K562 (cell line): ENCODE measurements around the gene PRRT1. TPM values are rescaled to one million over a fixed set of nuclear protein-coding genes. Genes with fewer than 3 reads are reported as not detected.

Source experiments
- CHD4 ChIP-seq: fragments of 200-600 bp; sonication (generic); IDR thresholded peaks from 3 replicates; pipeline ENCODE4 v1.6.1; 2012; ENCODE audit warnings: low read depth, mild to moderate bottlenecking, mixed read lengths, low read length, inconsistent platforms; ENCODE audit not compliant: insufficient read depth, insufficient replicate concordance, poor library complexity, severe bottlenecking
- CREB1 ChIP-seq, 2 experiments: sonication (generic) in 1 of 2; formaldehyde crosslinking in 1 of 2; IDR thresholded peaks; 2 replicates each; pipeline versions ENCODE4 v1.6.1 to v1.8.0; 2012 to 2022; ENCODE audit warnings: inconsistent platforms in 1 of 2, mild to moderate bottlenecking in 1 of 2, missing genetic modification reagents in 1 of 2, moderate library complexity in 1 of 2
- EP300 ChIP-seq: IDR thresholded peaks from 2 replicates; pipeline ENCODE4 v1.6.1; 2012; ENCODE audit warnings: low read length, improper control_type of control experiment
- ETV6 ChIP-seq, 3 experiments: fragments of 150-350 bp in 1 of 3; sonication (generic) in 1 of 3; formaldehyde crosslinking in 1 of 3; IDR thresholded peaks; 2 replicates each; pipeline versions ENCODE4 v1.6.1 to v1.8.0; 2014 to 2022; ENCODE audit warnings: borderline replicate concordance in 2 of 3, low read depth in 2 of 3, antibody characterized with exemption in 1 of 3, low read length in 1 of 3, mild to moderate bottlenecking in 1 of 3, missing genetic modification reagents in 1 of 3
- KHSRP ChIP-seq: fragments of 450-650 bp; IDR thresholded peaks from 2 replicates; pipeline ENCODE4 v1.6.1; 2017
- KLF13 ChIP-seq: fragments of 450-650 bp; IDR thresholded peaks from 2 replicates; pipeline ENCODE4 v1.6.1; 2016; ENCODE audit warnings: missing genetic modification characterization, low read depth, mild to moderate bottlenecking, missing compliant biosample characterization, moderate library complexity, borderline replicate concordance
- NR2C1 ChIP-seq, 2 experiments: fragments of 450-650 bp; IDR thresholded peaks; 2 replicates each; pipeline ENCODE4 v1.6.1; 2017; ENCODE audit warnings: mild to moderate bottlenecking in 2 of 2, antibody characterized with exemption in 1 of 2, inconsistent platforms in 1 of 2, missing compliant biosample characterization in 1 of 2, missing genetic modification characterization in 1 of 2
- POU5F1 ChIP-seq: fragments of 150-350 bp; IDR thresholded peaks from 2 replicates; pipeline ENCODE4 v1.6.1; 2014; ENCODE audit warnings: borderline replicate concordance, low read length, low read depth, mild to moderate bottlenecking; ENCODE audit not compliant: partially characterized antibody
- RBM25 ChIP-seq: fragments of 200-400 bp; formaldehyde crosslinking; IDR thresholded peaks from 2 replicates; pipeline ENCODE4 v1.6.1; 2018; ENCODE audit warnings: low read length, low read depth, moderate library complexity; ENCODE audit not compliant: severe bottlenecking
- RCOR1 ChIP-seq, 2 experiments: IDR thresholded peaks; 2 replicates each; pipeline ENCODE4 v1.6.1; 2012; ENCODE audit warnings: low read depth in 2 of 2, low read length in 2 of 2, borderline replicate concordance in 1 of 2, improper control_type of control experiment in 1 of 2
- STAT5B ChIP-seq: fragments of 250-450 bp; sonication (Bioruptor Pico); IDR thresholded peaks from 2 replicates; pipeline ENCODE4 v1.8.0; 2021; ENCODE audit warnings: mild to moderate bottlenecking, inconsistent platforms
- TRIM28 ChIP-seq: fragments of 450-650 bp; IDR thresholded peaks from 2 replicates; pipeline ENCODE4 v1.6.1; 2017
- ZNF12 ChIP-seq: sonication (generic); formaldehyde crosslinking; IDR thresholded peaks from 2 replicates; pipeline ENCODE4 v1.4.0; 2020; ENCODE audit warnings: mild to moderate bottlenecking, missing genetic modification reagents
- ZNF347 ChIP-seq: fragments of 450-650 bp; formaldehyde crosslinking; IDR thresholded peaks from 2 replicates; pipeline ENCODE4 v1.4.0; 2020; ENCODE audit warnings: low read depth, mild to moderate bottlenecking, moderate library complexity
- polyA plus RNA-seq, 8 experiments: library from polyadenylated mRNA; depleted of rRNA in 4 of 8; stranded (reverse) in 5 of 8; unstranded in 3 of 8; fragments of >200 nt; fragmentation: Nextera tagmentation in 2 of 8; fragmentation: Illumina TruSeq in 1 of 8; extraction: Ambion mirVana in 2 of 8; extraction: Trizol in 1 of 8; gene quantifications; 2 replicates each; pipeline versions ENCODE4 v1.2.1 to v1.2.3, GENCODE V29; 2011 to 2014; ENCODE audit warnings: inconsistent platforms in 1 of 8, missing spikeins in 1 of 8
- total RNA-seq, 7 experiments: library from RNA; depleted of rRNA in 6 of 7; stranded (reverse); fragments of >200 nt in 6 of 7; fragmentation: Illumina TruSeq in 2 of 7; extraction: Trizol in 2 of 7; gene quantifications; 2 replicates each; pipeline versions ENCODE4 v1.2.1 to v1.2.3, GENCODE V29; 2011 to 2021; ENCODE audit warnings: low replicate concordance in 1 of 7
- TF ChIP-seq, protein P1 (sequence below): IDR thresholded peaks from 2 replicates; pipeline ENCODE4 v1.6.1; 2014; ENCODE audit warnings: antibody characterized with exemption
- TF ChIP-seq, protein P2 (sequence below): fragments of 450-650 bp; IDR thresholded peaks from 2 replicates; pipeline ENCODE4 v1.6.1; 2016; ENCODE audit warnings: mild to moderate bottlenecking
- TF ChIP-seq, protein P3 (sequence below): sonication (generic); formaldehyde crosslinking; IDR thresholded peaks from 2 replicates; pipeline ENCODE4 v1.8.0; 2023; ENCODE audit warnings: mild to moderate bottlenecking, missing genetic modification reagents

Gene PRRT1
- total and polyA plus RNA-seq, 9 of the 15 experiments (the other 6 are each of a cell fraction or from before 2014, with no cell fraction given), result 0.14 to 3.5 (median 0.41) TPM

DNA sequence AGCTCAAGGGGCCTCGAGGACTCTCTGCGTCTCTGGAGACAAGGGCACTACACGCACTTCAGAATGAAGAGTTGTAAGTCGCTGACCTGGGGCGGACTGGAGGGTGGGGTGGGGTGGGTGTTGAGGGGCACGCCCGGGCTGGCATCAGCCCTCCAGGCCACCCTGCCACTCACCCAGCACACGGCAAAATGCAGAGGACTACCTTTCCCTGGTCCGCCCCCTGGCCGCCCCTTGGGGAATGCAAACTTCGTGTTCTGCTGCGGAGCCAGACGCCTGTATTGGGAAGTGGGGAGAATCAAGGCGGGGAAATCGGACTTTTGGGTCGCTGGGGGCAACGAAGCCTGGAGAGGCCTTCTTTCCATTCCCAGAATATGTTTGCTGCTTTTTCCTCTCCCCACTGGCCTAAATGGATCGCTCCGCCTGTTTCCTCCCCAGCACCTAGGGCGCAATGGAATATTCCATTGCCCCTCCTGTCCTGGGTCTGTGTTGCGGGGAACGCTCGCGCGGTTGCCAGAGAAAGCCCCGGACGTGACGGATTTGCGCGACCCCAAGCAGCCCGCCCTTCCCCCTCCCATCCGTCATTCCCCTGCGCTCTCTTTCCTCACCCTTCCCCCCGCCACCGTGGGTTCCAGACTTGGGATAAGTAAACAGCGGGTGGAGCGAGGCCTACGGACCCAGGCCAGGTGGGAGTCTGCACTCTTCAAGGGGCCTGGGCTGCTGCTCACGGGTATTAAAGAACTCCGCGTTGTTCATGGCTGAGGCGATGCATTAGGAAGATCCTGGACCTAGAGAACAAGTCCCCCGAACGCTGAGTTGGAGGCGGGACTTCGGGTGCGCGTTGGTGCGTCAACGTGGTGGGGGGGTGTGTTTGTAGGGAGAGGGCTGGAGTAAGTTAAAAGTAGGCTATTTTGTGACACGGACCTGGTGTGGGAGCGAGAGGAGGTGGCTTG, 2.1 kb upstream of the PRRT1 start, which contains the start of gene PPT2 (continued):
- TF ChIP-seq RCOR1 (IDR thresholded peaks at IDR 0.05; ENCODE audit: borderline replicate concordance in 1 of 2, low read depth in 2 of 2, low read length in 2 of 2) (peak in 1 of 2 experiments; percentile 7; a peak in 1 of 4 replicates), KHSRP (peak; percentile 77; the same call in 1 of the 2 replicates), KLF13 (tag) (no peak), ZNF12 (CRISPR knock-in tag) (peak; percentile 10; the same call in 1 of the 2 replicates), ZNF347 (no peak), CHD4 (no peak), RBM25 (no peak), TRIM28 (no peak), ETV6 (IDR thresholded peaks at IDR 0.05; ENCODE audit: borderline replicate concordance in 1 of 2, low read depth in 2 of 2, low read length in 1 of 2) (peak in 1 of 2 experiments; percentile 49; a peak in 1 of 4 replicates), ETV6 (CRISPR knock-in tag; IDR thresholded peaks at IDR 0.05; ENCODE audit: borderline replicate concordance) (no peak), CREB1 (IDR thresholded peaks at IDR 0.05) (peak; percentile 99), CREB1 (CRISPR knock-in tag; IDR thresholded peaks at IDR 0.05) (peak; percentile 99), STAT5B (CRISPR knock-in tag) (no peak), EP300 (peak; percentile 34; the same call in 1 of the 2 replicates), POU5F1 (no peak), NR2C1 (IDR thresholded peaks at IDR 0.05) (peak; percentile 69), NR2C1 (tag; IDR thresholded peaks at IDR 0.05) (peak; percentile 59)
- TF ChIP-seq, protein P1, sequence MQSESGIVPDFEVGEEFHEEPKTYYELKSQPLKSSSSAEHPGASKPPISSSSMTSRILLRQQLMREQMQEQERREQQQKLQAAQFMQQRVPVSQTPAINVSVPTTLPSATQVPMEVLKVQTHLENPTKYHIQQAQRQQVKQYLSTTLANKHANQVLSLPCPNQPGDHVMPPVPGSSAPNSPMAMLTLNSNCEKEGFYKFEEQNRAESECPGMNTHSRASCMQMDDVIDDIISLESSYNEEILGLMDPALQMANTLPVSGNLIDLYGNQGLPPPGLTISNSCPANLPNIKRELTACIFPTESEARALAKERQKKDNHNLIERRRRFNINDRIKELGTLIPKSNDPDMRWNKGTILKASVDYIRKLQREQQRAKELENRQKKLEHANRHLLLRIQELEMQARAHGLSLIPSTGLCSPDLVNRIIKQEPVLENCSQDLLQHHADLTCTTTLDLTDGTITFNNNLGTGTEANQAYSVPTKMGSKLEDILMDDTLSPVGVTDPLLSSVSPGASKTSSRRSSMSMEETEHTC, result no peak
- TF ChIP-seq, protein P2, sequence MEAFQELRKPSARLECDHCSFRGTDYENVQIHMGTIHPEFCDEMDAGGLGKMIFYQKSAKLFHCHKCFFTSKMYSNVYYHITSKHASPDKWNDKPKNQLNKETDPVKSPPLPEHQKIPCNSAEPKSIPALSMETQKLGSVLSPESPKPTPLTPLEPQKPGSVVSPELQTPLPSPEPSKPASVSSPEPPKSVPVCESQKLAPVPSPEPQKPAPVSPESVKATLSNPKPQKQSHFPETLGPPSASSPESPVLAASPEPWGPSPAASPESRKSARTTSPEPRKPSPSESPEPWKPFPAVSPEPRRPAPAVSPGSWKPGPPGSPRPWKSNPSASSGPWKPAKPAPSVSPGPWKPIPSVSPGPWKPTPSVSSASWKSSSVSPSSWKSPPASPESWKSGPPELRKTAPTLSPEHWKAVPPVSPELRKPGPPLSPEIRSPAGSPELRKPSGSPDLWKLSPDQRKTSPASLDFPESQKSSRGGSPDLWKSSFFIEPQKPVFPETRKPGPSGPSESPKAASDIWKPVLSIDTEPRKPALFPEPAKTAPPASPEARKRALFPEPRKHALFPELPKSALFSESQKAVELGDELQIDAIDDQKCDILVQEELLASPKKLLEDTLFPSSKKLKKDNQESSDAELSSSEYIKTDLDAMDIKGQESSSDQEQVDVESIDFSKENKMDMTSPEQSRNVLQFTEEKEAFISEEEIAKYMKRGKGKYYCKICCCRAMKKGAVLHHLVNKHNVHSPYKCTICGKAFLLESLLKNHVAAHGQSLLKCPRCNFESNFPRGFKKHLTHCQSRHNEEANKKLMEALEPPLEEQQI, result peak; percentile 50; the same call in 1 of the 2 replicates
- TF ChIP-seq, protein P3, sequence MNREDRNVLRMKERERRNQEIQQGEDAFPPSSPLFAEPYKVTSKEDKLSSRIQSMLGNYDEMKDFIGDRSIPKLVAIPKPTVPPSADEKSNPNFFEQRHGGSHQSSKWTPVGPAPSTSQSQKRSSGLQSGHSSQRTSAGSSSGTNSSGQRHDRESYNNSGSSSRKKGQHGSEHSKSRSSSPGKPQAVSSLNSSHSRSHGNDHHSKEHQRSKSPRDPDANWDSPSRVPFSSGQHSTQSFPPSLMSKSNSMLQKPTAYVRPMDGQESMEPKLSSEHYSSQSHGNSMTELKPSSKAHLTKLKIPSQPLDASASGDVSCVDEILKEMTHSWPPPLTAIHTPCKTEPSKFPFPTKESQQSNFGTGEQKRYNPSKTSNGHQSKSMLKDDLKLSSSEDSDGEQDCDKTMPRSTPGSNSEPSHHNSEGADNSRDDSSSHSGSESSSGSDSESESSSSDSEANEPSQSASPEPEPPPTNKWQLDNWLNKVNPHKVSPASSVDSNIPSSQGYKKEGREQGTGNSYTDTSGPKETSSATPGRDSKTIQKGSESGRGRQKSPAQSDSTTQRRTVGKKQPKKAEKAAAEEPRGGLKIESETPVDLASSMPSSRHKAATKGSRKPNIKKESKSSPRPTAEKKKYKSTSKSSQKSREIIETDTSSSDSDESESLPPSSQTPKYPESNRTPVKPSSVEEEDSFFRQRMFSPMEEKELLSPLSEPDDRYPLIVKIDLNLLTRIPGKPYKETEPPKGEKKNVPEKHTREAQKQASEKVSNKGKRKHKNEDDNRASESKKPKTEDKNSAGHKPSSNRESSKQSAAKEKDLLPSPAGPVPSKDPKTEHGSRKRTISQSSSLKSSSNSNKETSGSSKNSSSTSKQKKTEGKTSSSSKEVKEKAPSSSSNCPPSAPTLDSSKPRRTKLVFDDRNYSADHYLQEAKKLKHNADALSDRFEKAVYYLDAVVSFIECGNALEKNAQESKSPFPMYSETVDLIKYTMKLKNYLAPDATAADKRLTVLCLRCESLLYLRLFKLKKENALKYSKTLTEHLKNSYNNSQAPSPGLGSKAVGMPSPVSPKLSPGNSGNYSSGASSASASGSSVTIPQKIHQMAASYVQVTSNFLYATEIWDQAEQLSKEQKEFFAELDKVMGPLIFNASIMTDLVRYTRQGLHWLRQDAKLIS (CRISPR knock-in tag), result peak; percentile 92
